ENCODE measurements around the gene TUBB2B. TPM values are rescaled to one million over a fixed set of nuclear protein-coding genes. Genes with fewer than 3 reads are reported as not detected.

Gene TUBB2B
- total and polyA plus RNA-seq, 9 of the 15 experiments (the other 6 are each of a cell fraction or from before 2014, with no cell fraction given): 0.11 to 9.7 (median 4.6) TPM

DNA sequence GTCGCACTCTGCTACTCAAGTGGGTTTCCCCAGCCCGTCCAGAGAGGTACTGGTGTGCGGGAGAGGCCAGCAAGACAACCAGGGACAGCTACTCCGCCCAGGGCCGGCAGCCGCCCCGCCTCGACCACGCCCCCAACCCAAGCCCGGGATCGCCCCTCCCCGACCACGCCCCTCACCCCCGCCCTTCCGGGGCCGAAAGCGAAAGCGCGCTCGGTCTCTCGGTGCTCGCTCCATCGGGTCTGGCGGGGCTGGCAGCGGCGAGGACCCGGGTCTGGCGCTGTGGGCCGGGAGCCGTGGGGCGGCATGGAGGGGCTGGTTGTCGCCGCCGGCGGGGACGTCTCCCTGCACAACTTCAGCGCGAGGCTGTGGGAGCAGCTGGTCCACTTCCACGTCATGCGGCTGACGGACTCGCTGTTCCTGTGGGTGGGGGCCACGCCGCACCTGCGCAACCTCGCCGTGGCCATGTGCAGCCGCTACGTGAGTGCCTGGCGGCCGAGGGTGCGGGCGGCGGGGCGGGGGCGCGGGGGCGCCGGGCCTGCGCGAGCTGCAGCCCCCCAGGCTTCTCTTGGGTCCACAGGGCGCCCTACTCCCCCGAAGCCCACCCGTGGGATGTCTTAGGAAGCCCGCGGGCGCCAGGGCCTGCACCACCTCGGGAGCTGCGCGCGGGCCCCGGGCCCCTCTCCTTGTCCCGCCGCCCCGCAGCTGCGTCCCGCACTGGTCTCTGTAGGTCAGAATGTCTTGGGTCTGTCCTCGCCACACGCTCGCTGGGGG is 31.5 kb upstream of the TUBB2B start, which contains the start of gene PSMG4 (continued):
- TF ChIP-seq, protein P1, sequence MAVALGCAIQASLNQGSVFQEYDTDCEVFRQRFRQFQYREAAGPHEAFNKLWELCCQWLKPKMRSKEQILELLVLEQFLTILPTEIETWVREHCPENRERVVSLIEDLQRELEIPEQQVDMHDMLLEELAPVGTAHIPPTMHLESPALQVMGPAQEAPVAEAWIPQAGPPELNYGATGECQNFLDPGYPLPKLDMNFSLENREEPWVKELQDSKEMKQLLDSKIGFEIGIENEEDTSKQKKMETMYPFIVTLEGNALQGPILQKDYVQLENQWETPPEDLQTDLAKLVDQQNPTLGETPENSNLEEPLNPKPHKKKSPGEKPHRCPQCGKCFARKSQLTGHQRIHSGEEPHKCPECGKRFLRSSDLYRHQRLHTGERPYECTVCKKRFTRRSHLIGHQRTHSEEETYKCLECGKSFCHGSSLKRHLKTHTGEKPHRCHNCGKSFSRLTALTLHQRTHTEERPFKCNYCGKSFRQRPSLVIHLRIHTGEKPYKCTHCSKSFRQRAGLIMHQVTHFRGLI (CRISPR knock-in tag; IDR thresholded peaks at IDR 0.05): no peak
- TF ChIP-seq MEIS2 (IDR thresholded peaks at IDR 0.05; ENCODE audit: partially characterized antibody) (no peak), NFE2 (IDR thresholded peaks at IDR 0.05; ENCODE audit: low read depth) (0 out of 2 replicates have a peak, but pooled peaks have one; percentile 10), HNRNPK (IDR thresholded peaks at IDR 0.05; ENCODE audit: low read depth, low read length, poor library complexity, severe bottlenecking) (no peak), NRF1 (conservative IDR thresholded peaks at IDR 0.05 in 1 of 2, IDR thresholded peaks at IDR 0.05 in 1 of 2) (peak; percentile 88 to 89), KHSRP (IDR thresholded peaks at IDR 0.05) (no peak), TCF7L2 (IDR thresholded peaks at IDR 0.05; ENCODE audit: low read depth, low read length) (no peak), ETV1 (tag; conservative IDR thresholded peaks at IDR 0.05; ENCODE audit: low read depth) (no peak), POLR2H (tag; IDR thresholded peaks at IDR 0.05; ENCODE audit: low read depth) (no peak), WHSC1 (IDR thresholded peaks at IDR 0.05; ENCODE audit: low read length) (no peak), MAFK (IDR thresholded peaks at IDR 0.05; ENCODE audit: low read length) (no peak), RNF2 (IDR thresholded peaks at IDR 0.05) (peak; percentile 57; the same call in 1 of the 2 replicates), MYNN (IDR thresholded peaks at IDR 0.05) (no peak; the same call in 1 of the 2 replicates), MYNN (CRISPR knock-in tag; IDR thresholded peaks at IDR 0.05) (no peak), ZNF584 (CRISPR knock-in tag; IDR thresholded peaks at IDR 0.05; ENCODE audit: low read depth) (no peak), JUNB (CRISPR knock-in tag; conservative IDR thresholded peaks at IDR 0.05) (no peak), ZKSCAN1 (IDR thresholded peaks at IDR 0.05; ENCODE audit: low read depth, low read length) (no peak), CBFA2T3 (IDR thresholded peaks at IDR 0.05) (no peak), L3MBTL2 (IDR thresholded peaks at IDR 0.05) (peak; percentile 82)
- TF ChIP-seq, protein P2, sequence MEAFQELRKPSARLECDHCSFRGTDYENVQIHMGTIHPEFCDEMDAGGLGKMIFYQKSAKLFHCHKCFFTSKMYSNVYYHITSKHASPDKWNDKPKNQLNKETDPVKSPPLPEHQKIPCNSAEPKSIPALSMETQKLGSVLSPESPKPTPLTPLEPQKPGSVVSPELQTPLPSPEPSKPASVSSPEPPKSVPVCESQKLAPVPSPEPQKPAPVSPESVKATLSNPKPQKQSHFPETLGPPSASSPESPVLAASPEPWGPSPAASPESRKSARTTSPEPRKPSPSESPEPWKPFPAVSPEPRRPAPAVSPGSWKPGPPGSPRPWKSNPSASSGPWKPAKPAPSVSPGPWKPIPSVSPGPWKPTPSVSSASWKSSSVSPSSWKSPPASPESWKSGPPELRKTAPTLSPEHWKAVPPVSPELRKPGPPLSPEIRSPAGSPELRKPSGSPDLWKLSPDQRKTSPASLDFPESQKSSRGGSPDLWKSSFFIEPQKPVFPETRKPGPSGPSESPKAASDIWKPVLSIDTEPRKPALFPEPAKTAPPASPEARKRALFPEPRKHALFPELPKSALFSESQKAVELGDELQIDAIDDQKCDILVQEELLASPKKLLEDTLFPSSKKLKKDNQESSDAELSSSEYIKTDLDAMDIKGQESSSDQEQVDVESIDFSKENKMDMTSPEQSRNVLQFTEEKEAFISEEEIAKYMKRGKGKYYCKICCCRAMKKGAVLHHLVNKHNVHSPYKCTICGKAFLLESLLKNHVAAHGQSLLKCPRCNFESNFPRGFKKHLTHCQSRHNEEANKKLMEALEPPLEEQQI (IDR thresholded peaks at IDR 0.05): no peak
- TF ChIP-seq, protein P3, sequence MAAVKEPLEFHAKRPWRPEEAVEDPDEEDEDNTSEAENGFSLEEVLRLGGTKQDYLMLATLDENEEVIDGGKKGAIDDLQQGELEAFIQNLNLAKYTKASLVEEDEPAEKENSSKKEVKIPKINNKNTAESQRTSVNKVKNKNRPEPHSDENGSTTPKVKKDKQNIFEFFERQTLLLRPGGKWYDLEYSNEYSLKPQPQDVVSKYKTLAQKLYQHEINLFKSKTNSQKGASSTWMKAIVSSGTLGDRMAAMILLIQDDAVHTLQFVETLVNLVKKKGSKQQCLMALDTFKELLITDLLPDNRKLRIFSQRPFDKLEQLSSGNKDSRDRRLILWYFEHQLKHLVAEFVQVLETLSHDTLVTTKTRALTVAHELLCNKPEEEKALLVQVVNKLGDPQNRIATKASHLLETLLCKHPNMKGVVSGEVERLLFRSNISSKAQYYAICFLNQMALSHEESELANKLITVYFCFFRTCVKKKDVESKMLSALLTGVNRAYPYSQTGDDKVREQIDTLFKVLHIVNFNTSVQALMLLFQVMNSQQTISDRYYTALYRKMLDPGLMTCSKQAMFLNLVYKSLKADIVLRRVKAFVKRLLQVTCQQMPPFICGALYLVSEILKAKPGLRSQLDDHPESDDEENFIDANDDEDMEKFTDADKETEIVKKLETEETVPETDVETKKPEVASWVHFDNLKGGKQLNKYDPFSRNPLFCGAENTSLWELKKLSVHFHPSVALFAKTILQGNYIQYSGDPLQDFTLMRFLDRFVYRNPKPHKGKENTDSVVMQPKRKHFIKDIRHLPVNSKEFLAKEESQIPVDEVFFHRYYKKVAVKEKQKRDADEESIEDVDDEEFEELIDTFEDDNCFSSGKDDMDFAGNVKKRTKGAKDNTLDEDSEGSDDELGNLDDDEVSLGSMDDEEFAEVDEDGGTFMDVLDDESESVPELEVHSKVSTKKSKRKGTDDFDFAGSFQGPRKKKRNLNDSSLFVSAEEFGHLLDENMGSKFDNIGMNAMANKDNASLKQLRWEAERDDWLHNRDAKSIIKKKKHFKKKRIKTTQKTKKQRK (IDR thresholded peaks at IDR 0.05; ENCODE audit: borderline replicate concordance, low read depth, low read length): no peak
